GM12865 (cell line): ENCODE results near the gene PKN1.
A peak's percentile ranks its signal among the peaks of the same experiment; 100 is the strongest.

Experiments used
- DNase-seq: peaks from one replicate; pipeline ENCODE4 v3.0.0; 2010; ENCODE audit warnings: low read depth
- H3K4me3 ChIP-seq: 2 replicates; pipeline ENCODE4 v1.5.1; 2011; ENCODE audit warnings: mild to moderate bottlenecking, low read depth, low read length, control low read depth
- CTCF ChIP-seq: IDR thresholded peaks from 2 replicates; pipeline ENCODE4 v1.5.1; 2011; ENCODE audit warnings: low read length, control low read depth, low read depth, inconsistent platforms; ENCODE audit not compliant: insufficient read depth; ENCODE audit errors: missing control alignments

Gene PKN1

DNA sequence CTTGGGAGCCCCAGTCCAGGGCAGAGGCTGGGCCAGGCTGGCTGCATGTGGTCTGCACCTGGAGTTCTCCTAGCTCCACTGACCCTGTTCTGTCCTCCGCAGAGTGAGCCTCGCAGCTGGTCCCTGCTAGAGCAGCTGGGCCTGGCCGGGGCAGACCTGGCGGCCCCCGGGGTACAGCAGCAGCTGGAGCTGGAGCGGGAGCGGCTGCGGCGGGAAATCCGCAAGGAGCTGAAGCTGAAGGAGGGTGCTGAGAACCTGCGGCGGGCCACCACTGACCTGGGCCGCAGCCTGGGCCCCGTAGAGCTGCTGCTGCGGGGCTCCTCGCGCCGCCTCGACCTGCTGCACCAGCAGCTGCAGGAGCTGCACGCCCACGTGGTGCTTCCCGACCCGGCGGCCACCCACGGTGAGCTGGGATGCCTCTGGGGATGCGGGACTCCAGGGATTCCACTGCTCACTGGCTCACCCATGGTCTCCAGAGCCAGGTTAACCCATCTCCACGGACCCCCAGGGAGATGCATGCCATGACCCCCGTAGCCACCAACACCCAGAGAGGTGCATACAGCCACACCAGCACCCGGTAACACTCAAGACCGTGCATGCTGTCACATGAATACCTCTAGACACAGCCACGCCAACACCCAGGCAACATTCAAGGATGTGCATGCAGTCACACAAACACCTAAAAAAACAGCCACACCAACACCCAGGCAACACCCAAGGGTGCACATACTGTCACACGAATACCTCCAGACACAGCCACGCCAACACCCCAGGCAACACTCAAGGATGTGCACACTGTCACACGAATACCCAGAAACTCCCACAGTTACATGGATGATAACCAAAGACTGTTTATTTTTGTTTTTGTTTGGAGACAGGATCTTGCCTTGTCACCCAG, 8.2 kb downstream of the PKN1 start:
- no peak for TF ChIP-seq CTCF
- H3K4me3 ChIP-seq, result peak overlapping the region; percentile 80
- DNase-seq, result no peak

DNA sequence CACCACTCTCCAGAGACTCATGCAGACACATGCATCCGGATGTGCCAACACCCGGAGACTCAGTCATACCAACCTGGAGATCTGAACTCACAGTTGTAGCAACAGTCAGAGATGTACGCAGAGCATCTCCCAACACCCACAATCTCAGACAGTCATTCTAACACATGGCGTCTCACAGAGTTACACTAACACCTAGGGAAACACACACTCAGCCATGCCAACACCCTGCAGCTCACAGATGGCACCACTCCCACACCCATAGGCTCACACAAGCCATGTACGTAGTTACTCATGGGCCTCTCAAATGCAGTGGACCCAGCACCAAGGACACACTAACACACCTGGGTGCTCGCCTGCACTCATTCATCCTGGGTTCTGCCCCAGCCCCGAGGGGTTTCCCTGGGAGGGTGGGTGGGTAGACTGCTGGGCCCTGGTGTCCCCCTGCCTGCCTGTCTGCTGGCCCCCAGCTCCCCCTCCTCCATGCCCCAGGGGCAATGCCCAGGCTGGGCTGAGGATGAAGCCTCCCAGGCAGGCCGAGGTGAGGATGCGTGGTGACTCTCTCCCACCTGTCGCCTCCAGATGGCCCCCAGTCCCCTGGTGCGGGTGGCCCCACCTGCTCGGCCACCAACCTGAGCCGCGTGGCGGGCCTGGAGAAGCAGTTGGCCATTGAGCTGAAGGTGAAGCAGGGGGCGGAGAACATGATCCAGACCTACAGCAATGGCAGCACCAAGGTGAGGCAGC, 10.0 kb downstream of the PKN1 start:
- no peak for DNase-seq
- H3K4me3 ChIP-seq, result no peak overlapping the region
- TF ChIP-seq CTCF, result no peak

DNA sequence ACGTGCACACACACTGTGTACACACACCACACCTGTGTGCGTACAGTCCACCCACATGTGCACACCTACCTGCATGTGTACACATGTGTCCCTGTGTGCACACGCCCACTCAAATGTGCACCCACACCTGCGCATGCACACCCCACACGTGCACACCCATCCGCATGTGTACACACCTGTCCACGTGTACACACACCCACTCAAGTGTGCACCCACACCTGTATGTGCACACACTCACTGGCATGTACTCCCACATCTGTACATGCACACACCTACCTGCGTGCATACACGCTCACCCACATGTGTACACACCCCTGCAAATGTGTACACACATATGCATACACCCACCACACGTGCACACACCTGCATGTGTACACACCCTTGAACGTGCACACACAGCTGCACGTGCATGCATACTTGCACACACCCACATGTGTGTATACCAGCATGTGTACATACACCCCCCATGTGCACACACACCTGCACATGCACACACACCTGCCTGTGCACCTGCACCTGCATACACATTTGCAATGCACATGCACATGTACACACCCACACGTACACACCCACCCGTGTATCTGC, 10.6 kb downstream of the PKN1 start:
- TF ChIP-seq CTCF, result no peak
- no peak for DNase-seq
- no peak overlapping the region for H3K4me3 ChIP-seq

DNA sequence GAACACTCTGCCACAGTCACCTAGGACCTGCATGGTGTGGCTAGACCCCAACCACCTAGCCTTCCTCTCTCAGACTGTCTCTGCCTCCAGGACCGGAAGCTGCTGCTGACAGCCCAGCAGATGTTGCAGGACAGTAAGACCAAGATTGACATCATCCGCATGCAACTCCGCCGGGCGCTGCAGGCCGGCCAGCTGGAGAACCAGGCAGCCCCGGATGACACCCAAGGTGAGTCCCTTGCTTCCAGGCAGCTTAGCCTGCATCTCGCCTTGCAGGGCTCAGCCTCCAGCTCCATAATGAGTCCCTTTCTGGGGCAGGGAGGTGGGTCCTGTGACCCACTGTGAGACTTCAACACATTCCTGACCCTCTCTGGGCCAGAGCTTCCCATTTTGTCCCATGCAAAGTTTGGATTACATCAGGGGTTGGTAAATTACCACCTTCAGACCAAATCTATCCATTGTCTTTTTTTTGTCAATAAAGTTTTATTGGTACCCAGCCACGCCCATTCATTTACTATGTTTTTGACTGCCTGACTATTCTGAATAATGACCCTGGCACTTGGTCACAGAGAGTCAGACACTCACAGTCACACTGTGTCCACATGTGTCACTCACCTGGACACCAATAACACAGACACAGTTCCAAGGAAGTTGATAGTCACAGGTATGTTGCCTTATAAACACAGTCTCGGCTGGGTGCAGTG, 13.4 kb downstream of the PKN1 start:
- no peak for DNase-seq
- no peak overlapping the region for H3K4me3 ChIP-seq
- no peak for TF ChIP-seq CTCF

GRCh38 chr19:14449321-14449720, 16.2 kb downstream of the PKN1 start:
- H3K4me3 ChIP-seq, result no peak overlapping the region
- DNase-seq, result no peak

More at GRCh38 chr19:14449321-14449720, 16.2 kb downstream of the PKN1 start:
- no peak for TF ChIP-seq CTCF
